HG02623 (cell line): Measurements from ENCODE around the gene GUCY2C.
A peak's percentile ranks its signal among the peaks of the same experiment; 100 is the strongest.

Source experiments
- ATAC-seq: cut with Tn5 transposase; IDR thresholded peaks from one replicate; pipeline ENCODE4 v1.9.1; 2021; ENCODE audit warnings: moderate library complexity; ENCODE audit not compliant: unreplicated experiment

The GUCY2C gene

GRCh38 chr12:14629832-14630710 lies 66.3 kb downstream of the GUCY2C start:
- ATAC-seq: peak; percentile 99

- no peak for ATAC-seq
Observed at GRCh38 chr12:14628771-14629170, 67.6 kb downstream of the GUCY2C start.

- peak; percentile 67 for ATAC-seq
Observed at GRCh38 chr12:14621826-14622225, 74.6 kb downstream of the GUCY2C start.

GRCh38 chr12:14619741-14620501 lies 76.5 kb downstream of the GUCY2C start:
- ATAC-seq: peak; percentile 57

- ATAC-seq: no peak
Observed at GRCh38 chr12:14618983-14619382, 77.4 kb downstream of the GUCY2C start.

GRCh38 chr12:14614704-14615121 lies 81.7 kb downstream of the GUCY2C start:
- ATAC-seq: peak; percentile 47

GRCh38 chr12:14613718-14614117 lies 82.7 kb downstream of the GUCY2C start:
- peak; percentile 96 for ATAC-seq

GRCh38 chr12:14612898-14613445 lies 83.4 kb downstream of the GUCY2C start:
- no peak for ATAC-seq

- no peak for ATAC-seq
Observed at GRCh38 chr12:14612250-14612649, 84.1 kb downstream of the GUCY2C start.

GRCh38 chr12:14611640-14612203 lies 84.7 kb downstream of the GUCY2C start:
- no peak for ATAC-seq

- no peak for ATAC-seq
Observed at GRCh38 chr12:14607568-14607967, 88.8 kb downstream of the GUCY2C start.

- no peak for ATAC-seq
Observed at GRCh38 chr12:14605401-14605989, 90.9 kb downstream of the GUCY2C start.

GRCh38 chr12:14601692-14602478 lies 94.5 kb downstream of the GUCY2C start:
- no peak for ATAC-seq

GRCh38 chr12:14597480-14597879 lies 98.9 kb downstream of the GUCY2C start:
- no peak for ATAC-seq

GRCh38 chr12:14591719-14592118 lies 104.7 kb downstream of the GUCY2C start:
- ATAC-seq: no peak

- ATAC-seq: no peak
Observed at GRCh38 chr12:14589169-14590004, 107.0 kb downstream of the GUCY2C start.

GRCh38 chr12:14588571-14588970 lies 107.8 kb downstream of the GUCY2C start:
- ATAC-seq: no peak

GRCh38 chr12:14578646-14579045 lies 117.8 kb downstream of the GUCY2C start:
- ATAC-seq: no peak

GRCh38 chr12:14577344-14577743 lies 119.1 kb downstream of the GUCY2C start:
- no peak for ATAC-seq
